DND-41 (cell line): Measurements from ENCODE around the gene CLCN2.

Experiments
- ATAC-seq: fragments of 200-7000 bp; cut with Tn5 transposase; 3 replicates; pipeline ENCODE4 v1.9.1; 2021; ENCODE audit warnings: low read depth; ENCODE audit not compliant: insufficient read depth
- DNase-seq: peaks from one replicate; pipeline ENCODE4 v3.0.0-alpha.2; 2020
- H2AFZ ChIP-seq: 2 replicates; pipeline ENCODE4 v1.6.0; 2012; ENCODE audit warnings: low read depth, low read length
- H3K27ac ChIP-seq: 2 replicates; pipeline ENCODE4 v1.5.1; 2012; ENCODE audit warnings: low read length, inconsistent platforms
- H3K27me3 ChIP-seq: fragments of 200-600 bp; sonication (generic); 2 replicates; pipeline ENCODE4 v1.6.0; 2012; ENCODE audit warnings: low read length, mild to moderate bottlenecking, inconsistent platforms; ENCODE audit not compliant: insufficient read depth, poor library complexity
- H3K36me3 ChIP-seq: 2 replicates; pipeline ENCODE4 v1.5.1; 2012; ENCODE audit warnings: low read length, inconsistent platforms; ENCODE audit not compliant: insufficient read depth
- H3K4me1 ChIP-seq: 2 replicates; pipeline ENCODE4 v1.5.1; 2012; ENCODE audit warnings: mild to moderate bottlenecking, low read length; ENCODE audit not compliant: insufficient read depth
- H3K4me2 ChIP-seq: 2 replicates; pipeline ENCODE4 v1.6.0; 2012; ENCODE audit warnings: mild to moderate bottlenecking, moderate library complexity, low read length, inconsistent platforms; ENCODE audit not compliant: insufficient read depth
- H3K4me3 ChIP-seq, 2 experiments: fragments of 200-600 bp in 1 of 2; shearing (Covaris generic) in 1 of 2; 2 replicates each; pipeline ENCODE4 v1.5.1; 2012 to 2016; ENCODE audit warnings: inconsistent platforms in 2 of 2, low read length in 2 of 2, mild to moderate bottlenecking in 2 of 2, low read depth in 1 of 2, moderate library complexity in 1 of 2
- H3K79me2 ChIP-seq: 2 replicates; pipeline ENCODE4 v1.6.0; 2012; ENCODE audit warnings: low read length, inconsistent platforms; ENCODE audit not compliant: insufficient read depth
- H3K9ac ChIP-seq: 2 replicates; pipeline ENCODE4 v1.6.0; 2012; ENCODE audit warnings: low read depth, mild to moderate bottlenecking, inconsistent platforms, low read length, moderate library complexity
- H3K9me3 ChIP-seq: 2 replicates; pipeline ENCODE4 v1.5.1; 2012; ENCODE audit warnings: low read length, moderate library complexity, mild to moderate bottlenecking, inconsistent platforms; ENCODE audit not compliant: insufficient read depth, severe bottlenecking
- H4K20me1 ChIP-seq: 2 replicates; pipeline ENCODE4 v1.6.0; 2012; ENCODE audit warnings: low read length; ENCODE audit not compliant: insufficient read depth
- EZH2 ChIP-seq: IDR thresholded peaks from 3 replicates; pipeline ENCODE4 v1.6.1; 2012; ENCODE audit warnings: borderline replicate concordance, low read depth, mild to moderate bottlenecking, moderate library complexity, low read length, inconsistent platforms; ENCODE audit not compliant: severe bottlenecking
- TF ChIP-seq, protein P1 (sequence below): IDR thresholded peaks from 2 replicates; pipeline ENCODE4 v1.5.1; 2012; ENCODE audit warnings: borderline replicate concordance, low read length, moderate library complexity, mild to moderate bottlenecking; ENCODE audit not compliant: poor library complexity, severe bottlenecking; ENCODE audit errors: extremely low read depth

CLCN2 gene

DNA sequence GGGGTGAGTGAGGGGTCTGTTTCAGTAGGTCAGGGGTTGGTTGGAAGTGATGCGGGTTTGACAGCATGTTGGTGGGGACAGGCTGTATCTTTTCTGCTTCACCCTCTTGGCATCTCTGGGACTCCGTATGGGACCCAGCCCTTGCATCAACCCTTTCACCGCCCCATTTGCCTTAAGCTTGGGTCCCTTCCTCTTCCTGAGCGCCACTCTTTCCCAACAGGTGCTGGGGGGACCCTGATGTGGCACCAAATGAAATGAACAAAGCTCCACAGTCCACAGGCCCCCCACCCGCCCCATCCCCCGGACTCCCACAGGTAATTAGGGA is 45.9 kb downstream of the CLCN2 start:
- H4K20me1 ChIP-seq, result peaks cover 54% of the 10 kb centered on the region
- peaks cover 47% of the 10 kb centered on the region for H3K4me1 ChIP-seq
- H3K36me3 ChIP-seq, result peaks cover 50% of the 10 kb centered on the region
- H3K4me2 ChIP-seq, result peak overlapping the region; percentile 76
- H3K79me2 ChIP-seq, result peaks cover 64% of the 10 kb centered on the region
- no peaks in the 10 kb centered on the region for H3K9me3 ChIP-seq
- 0 out of 3 replicates have a peak, but pooled peaks have one; percentile 4 for ATAC-seq
- peak overlapping the region; percentile 91 to 98; a peak in 3 of 4 replicates for H3K4me3 ChIP-seq
- peak overlapping the region; percentile 97 for H3K9ac ChIP-seq
- 0 out of 2 replicates have a peak overlapping the region, but pooled peaks have one; percentile 0 for H2AFZ ChIP-seq
- TF ChIP-seq EZH2, result no peak
- DNase-seq, result no peak
- H3K27ac ChIP-seq, result peak overlapping the region; percentile 89
- H3K27me3 ChIP-seq, result no peaks in the 10 kb centered on the region

GRCh38 chr3:184314700-184315542 is 46.5 kb downstream of the CLCN2 start:
- H3K9ac ChIP-seq, result peak overlapping the region; percentile 97
- no peaks in the 10 kb centered on the region for H3K27me3 ChIP-seq
- H3K9me3 ChIP-seq, result no peaks in the 10 kb centered on the region
- H3K4me3 ChIP-seq, result peak overlapping the region; percentile 91 to 98
- TF ChIP-seq, protein P1, sequence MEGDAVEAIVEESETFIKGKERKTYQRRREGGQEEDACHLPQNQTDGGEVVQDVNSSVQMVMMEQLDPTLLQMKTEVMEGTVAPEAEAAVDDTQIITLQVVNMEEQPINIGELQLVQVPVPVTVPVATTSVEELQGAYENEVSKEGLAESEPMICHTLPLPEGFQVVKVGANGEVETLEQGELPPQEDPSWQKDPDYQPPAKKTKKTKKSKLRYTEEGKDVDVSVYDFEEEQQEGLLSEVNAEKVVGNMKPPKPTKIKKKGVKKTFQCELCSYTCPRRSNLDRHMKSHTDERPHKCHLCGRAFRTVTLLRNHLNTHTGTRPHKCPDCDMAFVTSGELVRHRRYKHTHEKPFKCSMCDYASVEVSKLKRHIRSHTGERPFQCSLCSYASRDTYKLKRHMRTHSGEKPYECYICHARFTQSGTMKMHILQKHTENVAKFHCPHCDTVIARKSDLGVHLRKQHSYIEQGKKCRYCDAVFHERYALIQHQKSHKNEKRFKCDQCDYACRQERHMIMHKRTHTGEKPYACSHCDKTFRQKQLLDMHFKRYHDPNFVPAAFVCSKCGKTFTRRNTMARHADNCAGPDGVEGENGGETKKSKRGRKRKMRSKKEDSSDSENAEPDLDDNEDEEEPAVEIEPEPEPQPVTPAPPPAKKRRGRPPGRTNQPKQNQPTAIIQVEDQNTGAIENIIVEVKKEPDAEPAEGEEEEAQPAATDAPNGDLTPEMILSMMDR, result no peak
- no peak for TF ChIP-seq EZH2
- peaks cover 58% of the 10 kb centered on the region for H3K79me2 ChIP-seq
- H3K27ac ChIP-seq, result peak overlapping the region; percentile 89
- H3K4me2 ChIP-seq, result peak overlapping the region; percentile 76
- H4K20me1 ChIP-seq, result peaks cover 48% of the 10 kb centered on the region
- H3K4me1 ChIP-seq, result peaks cover 47% of the 10 kb centered on the region
- peaks cover 45% of the 10 kb centered on the region for H3K36me3 ChIP-seq
- peak; percentile 76 for DNase-seq
- ATAC-seq, result peak; percentile 69
- H2AFZ ChIP-seq, result peak overlapping the region; percentile 0; the same call in 1 of the 2 replicates

DNA sequence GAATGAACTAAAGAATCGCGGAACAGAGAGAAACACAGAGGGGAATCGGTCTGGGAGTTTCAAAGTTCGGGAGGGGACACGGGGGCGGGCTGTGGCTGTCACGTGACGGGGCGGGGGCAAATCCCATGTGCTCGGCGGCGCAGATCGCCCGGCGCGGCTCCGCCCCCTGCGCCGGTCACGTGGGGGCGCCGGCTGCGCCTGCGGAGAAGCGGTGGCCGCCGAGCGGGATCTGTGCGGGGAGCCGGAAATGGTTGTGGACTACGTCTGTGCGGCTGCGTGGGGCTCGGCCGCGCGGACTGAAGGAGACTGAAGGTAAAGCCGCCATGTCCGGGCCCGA is 47.1 kb downstream of the CLCN2 start, which contains the start of gene EIF4G1:
Gene EIF4G1, plus strand, starts transcription at position 244 of the 337 bp plus-strand sequence. CDS start 1,191 bp downstream, outside the sequence.
- H3K79me2 ChIP-seq, result peaks cover 52% of the 10 kb centered on the region
- DNase-seq (peak; percentile 93), ATAC-seq (peak; percentile 87)
- H3K9me3 ChIP-seq, result no peaks in the 10 kb centered on the region
- peaks cover 42% of the 10 kb centered on the region for H4K20me1 ChIP-seq
- no peaks in the 10 kb centered on the region for H3K27me3 ChIP-seq
- TF ChIP-seq EZH2, result no peak
- TF ChIP-seq, protein P1, result no peak
- peak within 1 kb of the TSS; percentile 97 for H3K9ac ChIP-seq
- H3K4me3 ChIP-seq, result peak within 1 kb of the TSS; percentile 91 to 98
- peak within 1 kb of the TSS; percentile 89 for H3K27ac ChIP-seq
- peaks cover 40% of the 10 kb centered on the region for H3K36me3 ChIP-seq
- H3K4me2 ChIP-seq, result peak within 1 kb of the TSS; percentile 76
- H3K4me1 ChIP-seq, result peaks cover 44% of the 10 kb centered on the region
- peak within 1 kb of the TSS; percentile 76 for H2AFZ ChIP-seq

GRCh38 chr3:184311633-184312032 is 49.8 kb downstream of the CLCN2 start:
- H3K9me3 ChIP-seq, result no peaks in the 10 kb centered on the region
- H3K4me2 ChIP-seq, result no peak overlapping the region
- H4K20me1 ChIP-seq, result peaks cover 21% of the 10 kb centered on the region
- ATAC-seq, result no peak
- DNase-seq, result no peak
- H3K4me3 ChIP-seq, result no peak overlapping the region
- no peak overlapping the region for H3K27ac ChIP-seq
- peaks cover 40% of the 10 kb centered on the region for H3K36me3 ChIP-seq
- H2AFZ ChIP-seq, result no peak overlapping the region
- TF ChIP-seq, protein P1, result no peak
- no peak for TF ChIP-seq EZH2
- H3K27me3 ChIP-seq, result no peaks in the 10 kb centered on the region
- peaks cover 25% of the 10 kb centered on the region for H3K79me2 ChIP-seq
- peaks cover 23% of the 10 kb centered on the region for H3K4me1 ChIP-seq
- H3K9ac ChIP-seq, result no peak overlapping the region
